Activated naive CD8-positive, alpha-beta T cell treated with anti-CD3 and anti-CD28 coated beads, Interleukin-2, amount 50 U/mL, for 24 hours (primary cell): Measurements from ENCODE around the gene GAS6.

Experiments
- ATAC-seq: fragments of 150-1000 bp; cut with Tn5 transposase; one replicate; pipeline ENCODE4 v1.10.0; 2021
- DNase-seq: peaks from one replicate; pipeline ENCODE4 v3.0.0; 2021
- H3K27ac Mint-ChIP-seq: one replicate; pipeline ENCODE4 v1.8.0; 2021; ENCODE audit warnings: mild to moderate bottlenecking, mixed read lengths
- H3K27me3 Mint-ChIP-seq: one replicate; pipeline ENCODE4 v1.8.0; 2021; ENCODE audit warnings: mixed read lengths
- H3K36me3 Mint-ChIP-seq: one replicate; pipeline ENCODE4 v1.8.0; 2021; ENCODE audit warnings: low read depth, mixed read lengths
- H3K4me1 Mint-ChIP-seq: one replicate; pipeline ENCODE4 v1.8.0; 2021; ENCODE audit warnings: mixed read lengths
- H3K4me3 Mint-ChIP-seq: one replicate; pipeline ENCODE4 v1.8.0; 2021; ENCODE audit warnings: mild to moderate bottlenecking, moderate library complexity, mixed read lengths
- H3K9me3 Mint-ChIP-seq: one replicate; pipeline ENCODE4 v1.8.0; 2021; ENCODE audit warnings: mixed read lengths

Gene GAS6

GRCh38 chr13:113776231-113777125, 87.4 kb downstream of the GAS6 start:
- Mint-ChIP-seq H3K27me3 (peaks cover 18% of the 10 kb centered on the region), H3K4me3 (no peak overlapping the region), H3K36me3 (no peaks in the 10 kb centered on the region), H3K27ac (no peak overlapping the region), H3K4me1 (peaks cover 11% of the 10 kb centered on the region), H3K9me3 (peaks cover 10% of the 10 kb centered on the region)
- ATAC-seq (no peak), DNase-seq (no peak)

- peaks cover 11% of the 10 kb centered on the region for H3K4me1 Mint-ChIP-seq
- H3K27ac Mint-ChIP-seq: no peak overlapping the region
- H3K4me3 Mint-ChIP-seq: no peak overlapping the region
- no peaks in the 10 kb centered on the region for H3K36me3 Mint-ChIP-seq
- DNase-seq (no peak), ATAC-seq (no peak)
- H3K9me3 Mint-ChIP-seq: peaks cover 10% of the 10 kb centered on the region
- peaks cover 18% of the 10 kb centered on the region for H3K27me3 Mint-ChIP-seq
Observed at GRCh38 chr13:113775451-113776145, 88.3 kb downstream of the GAS6 start.

- H3K4me3 Mint-ChIP-seq: no peak overlapping the region
- peaks cover 16% of the 10 kb centered on the region for H3K27me3 Mint-ChIP-seq
- peaks cover 11% of the 10 kb centered on the region for H3K4me1 Mint-ChIP-seq
- ATAC-seq (no peak), DNase-seq (no peak)
- no peak overlapping the region for H3K27ac Mint-ChIP-seq
- peaks cover 10% of the 10 kb centered on the region for H3K9me3 Mint-ChIP-seq
- no peaks in the 10 kb centered on the region for H3K36me3 Mint-ChIP-seq
Observed at GRCh38 chr13:113774177-113775107, 89.4 kb downstream of the GAS6 start.

GRCh38 chr13:113771709-113772331, 92.1 kb downstream of the GAS6 start:
- Mint-ChIP-seq H3K4me3 (no peak overlapping the region), H3K27ac (no peak overlapping the region), H3K27me3 (peaks cover under 1% of the 10 kb centered on the region), H3K36me3 (no peaks in the 10 kb centered on the region), H3K4me1 (peaks cover 11% of the 10 kb centered on the region), H3K9me3 (peaks cover 10% of the 10 kb centered on the region)
- DNase-seq: no peak
- peak; percentile 42 for ATAC-seq

GRCh38 chr13:113770937-113771336, 92.9 kb downstream of the GAS6 start:
- no peak overlapping the region for H3K27ac Mint-ChIP-seq
- DNase-seq (no peak), ATAC-seq (no peak)
- peaks cover 10% of the 10 kb centered on the region for H3K9me3 Mint-ChIP-seq
- H3K4me1 Mint-ChIP-seq: peaks cover 11% of the 10 kb centered on the region
- no peak overlapping the region for H3K4me3 Mint-ChIP-seq
- no peaks in the 10 kb centered on the region for H3K36me3 Mint-ChIP-seq
- H3K27me3 Mint-ChIP-seq: no peaks in the 10 kb centered on the region
